GM06990 (cell line): ENCODE measurements around the gene AFAP1L2.

Experiments
- DNase-seq: peaks from one replicate; pipeline ENCODE4 v3.0.0-alpha.2; 2011; ENCODE audit not compliant: insufficient read length; ENCODE audit errors: extremely low read depth
- H3K27me3 ChIP-seq: replicated peaks from 2 replicates; pipeline ENCODE4 v1.6.0; 2011; ENCODE audit warnings: low read length; ENCODE audit not compliant: control insufficient read depth, insufficient read depth
- H3K36me3 ChIP-seq: 2 replicates; pipeline ENCODE4 v1.5.1; 2011; ENCODE audit warnings: low read length; ENCODE audit not compliant: control insufficient read depth, insufficient read depth
- H3K4me3 ChIP-seq: replicated peaks from 2 replicates; pipeline ENCODE4 v1.5.1; 2011; ENCODE audit warnings: low read depth, mild to moderate bottlenecking, control low read depth, low read length
- TF ChIP-seq, protein P1 (sequence below): IDR thresholded peaks from 2 replicates; pipeline ENCODE4 v1.5.1; 2011; ENCODE audit warnings: low read length, control low read depth, mild to moderate bottlenecking, inconsistent platforms; ENCODE audit not compliant: insufficient read depth, poor library complexity, severe bottlenecking

AFAP1L2 gene

DNA sequence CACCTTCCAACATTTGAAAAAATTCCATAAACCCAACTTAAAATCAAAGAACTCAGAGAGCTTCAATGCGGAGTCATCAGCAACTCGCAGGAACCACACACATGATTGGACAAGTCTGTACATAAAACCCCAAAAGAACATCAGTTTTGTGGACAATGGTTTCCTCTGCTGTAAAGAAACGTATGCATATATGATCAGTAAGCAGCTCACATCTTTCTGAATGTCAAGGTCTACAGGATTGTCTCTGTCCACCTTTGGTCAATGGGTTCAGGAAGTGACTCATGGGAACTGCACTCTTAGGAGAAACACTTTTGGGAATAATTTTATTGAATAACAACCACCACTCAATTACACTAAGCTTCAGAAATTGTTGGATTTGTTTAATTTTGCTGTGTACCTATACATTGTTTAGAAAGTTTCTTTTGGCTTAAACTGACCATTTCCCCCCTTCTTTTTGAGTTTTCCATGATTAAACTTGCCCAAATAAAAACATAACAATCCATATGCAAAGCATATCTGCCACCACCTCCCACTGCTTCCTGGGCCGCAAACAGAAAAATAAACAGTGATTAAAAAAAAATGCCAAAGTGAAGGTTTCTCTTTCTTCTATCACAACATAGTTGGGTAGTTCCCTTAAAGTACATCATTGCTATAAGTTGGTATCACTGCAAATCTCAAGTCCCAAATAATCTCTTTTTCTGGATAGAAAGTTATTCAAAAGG, 27.3 kb upstream of the AFAP1L2 start:
- TF ChIP-seq, protein P1, sequence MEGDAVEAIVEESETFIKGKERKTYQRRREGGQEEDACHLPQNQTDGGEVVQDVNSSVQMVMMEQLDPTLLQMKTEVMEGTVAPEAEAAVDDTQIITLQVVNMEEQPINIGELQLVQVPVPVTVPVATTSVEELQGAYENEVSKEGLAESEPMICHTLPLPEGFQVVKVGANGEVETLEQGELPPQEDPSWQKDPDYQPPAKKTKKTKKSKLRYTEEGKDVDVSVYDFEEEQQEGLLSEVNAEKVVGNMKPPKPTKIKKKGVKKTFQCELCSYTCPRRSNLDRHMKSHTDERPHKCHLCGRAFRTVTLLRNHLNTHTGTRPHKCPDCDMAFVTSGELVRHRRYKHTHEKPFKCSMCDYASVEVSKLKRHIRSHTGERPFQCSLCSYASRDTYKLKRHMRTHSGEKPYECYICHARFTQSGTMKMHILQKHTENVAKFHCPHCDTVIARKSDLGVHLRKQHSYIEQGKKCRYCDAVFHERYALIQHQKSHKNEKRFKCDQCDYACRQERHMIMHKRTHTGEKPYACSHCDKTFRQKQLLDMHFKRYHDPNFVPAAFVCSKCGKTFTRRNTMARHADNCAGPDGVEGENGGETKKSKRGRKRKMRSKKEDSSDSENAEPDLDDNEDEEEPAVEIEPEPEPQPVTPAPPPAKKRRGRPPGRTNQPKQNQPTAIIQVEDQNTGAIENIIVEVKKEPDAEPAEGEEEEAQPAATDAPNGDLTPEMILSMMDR: no peak

DNA sequence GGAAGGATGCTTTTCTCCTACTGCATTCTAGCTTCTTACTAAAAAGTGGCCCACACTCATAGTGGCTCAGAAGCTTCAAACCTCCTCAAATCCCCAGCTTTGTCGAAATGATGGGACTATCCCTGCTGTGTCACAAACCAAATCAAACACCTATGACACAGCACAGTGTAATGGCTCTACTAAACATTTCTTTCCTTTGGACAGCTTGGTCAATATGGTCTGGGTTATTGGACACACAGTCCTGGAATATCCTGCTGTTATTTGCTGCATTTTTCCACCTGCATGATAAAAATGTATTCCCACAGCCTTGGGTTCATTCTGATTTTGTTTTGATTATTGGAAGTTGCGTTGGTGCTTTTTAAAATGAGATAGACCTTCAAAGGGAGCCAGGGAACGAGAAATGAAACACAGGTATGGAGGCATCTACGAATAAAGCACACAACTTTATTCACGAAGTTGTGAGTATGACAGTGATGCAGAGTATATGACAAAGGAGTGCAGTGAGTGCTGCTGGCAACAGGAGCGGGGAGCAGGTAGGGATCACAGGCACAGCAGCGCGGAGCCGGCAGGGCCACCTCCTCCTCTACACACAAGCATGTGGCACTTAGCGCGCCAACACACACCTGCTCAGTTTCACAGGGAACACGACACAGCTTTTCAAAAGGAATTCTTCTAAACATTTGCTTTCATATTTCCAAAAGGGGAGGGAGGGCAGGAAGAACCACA, 26.5 kb upstream of the AFAP1L2 start:
- Histone ChIP-seq H3K27me3 (no peaks in the 10 kb centered on the region), H3K36me3 (no peaks in the 10 kb centered on the region), H3K4me3 (no peak overlapping the region)
- no peak for DNase-seq
- TF ChIP-seq, protein P1: no peak

More for the DNA sequence above, 27.3 kb upstream of the AFAP1L2 start:
- Histone ChIP-seq H3K4me3 (no peak overlapping the region), H3K27me3 (no peaks in the 10 kb centered on the region), H3K36me3 (no peaks in the 10 kb centered on the region)
- no peak for DNase-seq

DNA sequence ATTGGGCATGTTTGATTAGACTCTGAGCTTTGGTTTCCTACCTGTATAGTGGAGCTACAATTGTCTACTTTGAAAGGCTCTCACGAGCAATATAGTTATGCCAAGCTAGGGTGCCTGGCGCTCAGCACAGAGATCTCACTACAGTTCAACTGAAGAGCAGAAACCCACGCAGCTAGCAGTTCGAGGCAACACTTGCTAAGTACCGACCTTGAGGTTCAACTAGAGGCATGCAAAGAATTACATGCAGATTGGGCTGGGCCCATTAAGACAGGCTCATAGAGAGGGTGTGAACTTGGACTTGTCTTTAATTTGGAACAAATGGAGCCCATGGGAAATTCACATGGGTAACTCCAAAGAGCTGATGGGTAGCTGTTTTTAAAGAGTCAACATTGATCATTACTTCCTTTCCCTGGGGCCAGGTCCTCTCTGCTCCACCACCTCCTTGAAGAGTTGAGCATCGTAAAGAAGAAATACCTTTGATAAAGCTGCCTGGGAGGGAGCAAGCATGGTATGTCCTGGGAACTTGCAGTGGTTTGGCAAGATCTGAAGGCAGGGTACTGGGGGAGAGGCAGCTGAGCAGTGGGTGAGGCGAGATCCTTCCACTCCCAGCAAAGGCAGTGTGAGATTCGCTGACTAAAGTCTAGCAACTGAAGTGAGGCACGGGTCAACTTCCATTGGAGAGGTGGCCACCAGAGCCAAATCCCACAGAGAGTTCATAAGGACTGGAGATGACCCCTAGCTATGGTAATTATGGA, 25.5 kb upstream of the AFAP1L2 start:
- TF ChIP-seq, protein P1: no peak
- DNase-seq: no peak
- Histone ChIP-seq H3K4me3 (no peak overlapping the region), H3K27me3 (no peaks in the 10 kb centered on the region), H3K36me3 (no peaks in the 10 kb centered on the region)

DNA sequence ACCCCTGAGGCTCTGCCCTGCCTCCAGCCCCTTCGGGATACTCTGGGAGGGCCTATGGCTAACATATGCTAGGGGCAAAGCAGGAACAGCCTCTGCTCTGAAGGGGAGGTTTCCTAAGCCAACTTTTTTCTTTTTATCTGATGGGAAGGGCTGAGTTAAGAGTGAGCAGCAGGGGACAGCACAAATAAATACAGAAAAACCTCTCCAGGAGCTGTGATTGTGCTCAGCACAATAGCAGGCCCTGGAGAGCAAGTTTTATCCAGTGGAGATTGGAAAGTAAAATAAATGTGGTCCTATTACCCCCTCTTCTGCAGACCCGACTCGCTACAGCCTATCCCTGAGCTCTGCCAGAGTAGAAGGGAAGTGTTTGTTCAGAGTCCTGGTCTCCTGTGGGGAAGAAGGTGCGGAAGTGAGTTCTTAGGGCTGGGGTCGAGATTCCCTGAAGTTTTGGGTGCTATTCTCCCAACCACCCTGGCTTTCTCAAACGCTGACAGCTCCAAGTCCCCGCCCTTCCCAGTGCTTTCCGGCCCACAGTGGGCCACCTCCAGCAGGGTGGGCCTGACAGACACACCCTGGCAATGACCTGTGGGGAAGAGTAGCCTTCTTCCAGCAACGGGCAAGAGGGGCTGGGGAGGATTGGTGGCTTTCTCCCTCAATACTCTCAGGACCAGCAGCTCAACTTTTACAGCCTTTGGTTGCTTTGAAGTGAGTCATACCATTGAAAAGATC, 23.0 kb upstream of the AFAP1L2 start:
- no peaks in the 10 kb centered on the region for H3K36me3 ChIP-seq
- no peak overlapping the region for H3K4me3 ChIP-seq
- no peak for DNase-seq
- H3K27me3 ChIP-seq: no peaks in the 10 kb centered on the region
- TF ChIP-seq, protein P1: no peak

DNA sequence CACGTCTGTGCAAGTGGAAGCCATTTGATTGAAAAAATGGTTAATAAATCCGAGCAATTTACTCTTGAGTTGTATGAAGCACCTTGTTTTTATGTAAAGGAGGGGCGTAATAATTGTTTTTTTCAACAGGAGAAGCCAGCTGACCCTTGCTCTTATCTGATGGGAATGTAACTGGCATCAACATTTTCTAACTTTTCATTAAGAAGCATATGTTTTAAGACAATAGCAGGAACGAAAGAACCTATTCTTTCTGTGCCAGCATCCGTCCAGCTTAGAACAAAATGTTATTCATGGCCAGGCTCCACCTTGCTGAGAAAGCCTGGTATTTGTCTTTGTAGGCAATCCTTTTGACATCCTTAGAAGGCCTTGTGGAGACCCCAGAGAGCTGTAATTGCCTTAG, 22.2 kb upstream of the AFAP1L2 start:
- Histone ChIP-seq H3K36me3 (no peaks in the 10 kb centered on the region), H3K4me3 (no peak overlapping the region), H3K27me3 (no peaks in the 10 kb centered on the region; the same call in 1 of the 2 replicates)
- no peak for DNase-seq
- TF ChIP-seq, protein P1: no peak
